NT2/D1 (cell line): ENCODE results near the gene CYB561D1.

Experiments used
- DNase-seq: peaks from one replicate; pipeline ENCODE4 v3.0.0-alpha.2; 2011; ENCODE audit warnings: low read depth, low spot score
- H3K27me3 ChIP-seq: 2 replicates; pipeline ENCODE4 v1.6.0; 2011; ENCODE audit warnings: mild to moderate bottlenecking; ENCODE audit not compliant: insufficient read length, insufficient read depth
- H3K36me3 ChIP-seq: 2 replicates; pipeline ENCODE4 v1.6.1; 2011; ENCODE audit warnings: mild to moderate bottlenecking, low read length, mixed read lengths; ENCODE audit not compliant: insufficient read depth, insufficient read length
- H3K4me1 ChIP-seq: 2 replicates; pipeline ENCODE4 v1.5.1; 2011; ENCODE audit not compliant: insufficient read depth, insufficient read length
- H3K4me3 ChIP-seq: 2 replicates; pipeline ENCODE4 v1.5.1; 2011; ENCODE audit warnings: low read depth; ENCODE audit not compliant: insufficient read length
- H3K9ac ChIP-seq: 2 replicates; pipeline ENCODE4 v1.6.0; 2011; ENCODE audit warnings: low read depth; ENCODE audit not compliant: insufficient read length
- H3K9me3 ChIP-seq: 2 replicates; pipeline ENCODE4 v1.5.1; 2011; ENCODE audit warnings: mild to moderate bottlenecking, low read length; ENCODE audit not compliant: insufficient read depth
- SUZ12 ChIP-seq: IDR thresholded peaks from 2 replicates; pipeline ENCODE4 v1.6.1; 2011; ENCODE audit not compliant: insufficient read length, insufficient read depth; ENCODE audit errors: extremely low read depth
- YY1 ChIP-seq: IDR thresholded peaks from 2 replicates; pipeline ENCODE4 v1.6.1; 2011; ENCODE audit not compliant: insufficient read length, insufficient read depth
- ZNF274 ChIP-seq: IDR thresholded peaks from 2 replicates; pipeline ENCODE4 v1.6.1; 2011; ENCODE audit warnings: mild to moderate bottlenecking, low read depth, low read length

CYB561D1 gene

GRCh38 chr1:109541102-109541501 is 47.2 kb downstream of the CYB561D1 start:
- H3K4me1 ChIP-seq = peaks cover 16% of the 10 kb centered on the region
- TF ChIP-seq YY1 = no peak
- TF ChIP-seq SUZ12 = no peak
- TF ChIP-seq ZNF274 = no peak
- no peaks in the 10 kb centered on the region for H3K36me3 ChIP-seq
- H3K9me3 ChIP-seq = no peaks in the 10 kb centered on the region
- H3K9ac ChIP-seq = no peak overlapping the region
- H3K4me3 ChIP-seq = no peak overlapping the region
- H3K27me3 ChIP-seq = no peaks in the 10 kb centered on the region
- no peak for DNase-seq

- H3K4me1 ChIP-seq = peaks cover 16% of the 10 kb centered on the region
- no peak overlapping the region for H3K9ac ChIP-seq
- H3K27me3 ChIP-seq = no peaks in the 10 kb centered on the region
- no peak for DNase-seq
- H3K36me3 ChIP-seq = no peaks in the 10 kb centered on the region
- no peaks in the 10 kb centered on the region for H3K9me3 ChIP-seq
- no peak for TF ChIP-seq YY1
- no peak for TF ChIP-seq SUZ12
- no peak for TF ChIP-seq ZNF274
- no peak overlapping the region for H3K4me3 ChIP-seq
Measured at GRCh38 chr1:109542657-109543056, 48.8 kb downstream of the CYB561D1 start.

GRCh38 chr1:109543283-109543987 is 49.5 kb downstream of the CYB561D1 start:
- TF ChIP-seq ZNF274 (no peak), YY1 (no peak), SUZ12 (no peak)

GRCh38 chr1:109543988-109544735 is 50.3 kb downstream of the CYB561D1 start:
- Histone ChIP-seq H3K4me1 (peaks cover 15% of the 10 kb centered on the region), H3K9me3 (no peaks in the 10 kb centered on the region), H3K27me3 (no peaks in the 10 kb centered on the region), H3K36me3 (no peaks in the 10 kb centered on the region), H3K4me3 (no peak overlapping the region), H3K9ac (no peak overlapping the region)
- DNase-seq = no peak
- TF ChIP-seq ZNF274 = no peak
- TF ChIP-seq SUZ12 = no peak
- no peak for TF ChIP-seq YY1

More at GRCh38 chr1:109543283-109543987, 49.5 kb downstream of the CYB561D1 start:
- Histone ChIP-seq H3K4me3 (no peak overlapping the region), H3K9me3 (no peaks in the 10 kb centered on the region), H3K27me3 (no peaks in the 10 kb centered on the region), H3K9ac (no peak overlapping the region), H3K4me1 (peaks cover 16% of the 10 kb centered on the region), H3K36me3 (no peaks in the 10 kb centered on the region)
- DNase-seq = no peak

- DNase-seq = peak; percentile 86
- Histone ChIP-seq H3K36me3 (no peaks in the 10 kb centered on the region), H3K4me1 (peaks cover 5% of the 10 kb centered on the region), H3K27me3 (no peaks in the 10 kb centered on the region), H3K4me3 (no peak overlapping the region), H3K9me3 (no peaks in the 10 kb centered on the region), H3K9ac (peak overlapping the region; percentile 24)
- TF ChIP-seq SUZ12 (no peak), YY1 (peak; percentile 83), ZNF274 (no peak)
Measured at GRCh38 chr1:109546311-109547109, 52.6 kb downstream of the CYB561D1 start.

GRCh38 chr1:109547463-109548320 is 53.8 kb downstream of the CYB561D1 start:
- Histone ChIP-seq H3K4me1 (peaks cover 5% of the 10 kb centered on the region), H3K27me3 (no peaks in the 10 kb centered on the region), H3K9me3 (no peaks in the 10 kb centered on the region), H3K36me3 (no peaks in the 10 kb centered on the region), H3K4me3 (peak overlapping the region; percentile 89), H3K9ac (peak overlapping the region; percentile 98)
- TF ChIP-seq SUZ12 (no peak), YY1 (no peak), ZNF274 (no peak)
- DNase-seq = no peak
